Calu3 (cell line): ENCODE measurements around the gene FAM131C. TPM values are rescaled to one million over a fixed set of nuclear protein-coding genes. Genes with fewer than 3 reads are reported as not detected.

Experiments
- BruUV-seq: library from RNA; stranded (reverse); fragments of 400-500 nt; replicated peaks from 2 replicates; lab custom pipeline; 2021; lab: Mats Ljungman, UMichigan
- CTCF ChIA-PET: fragments of 300-600 bp; sonication (Branson Sonifier 250); formaldehyde crosslinking; loops from one replicate; lab custom pipeline; 2022; ENCODE audit warnings: antibody characterized with exemption; lab: Charles Lee
- DNase-seq: peaks from one replicate; pipeline ENCODE4 v3.0.0; 2022
- H3K27ac Mint-ChIP-seq: one replicate; pipeline ENCODE4 v1.8.0; 2022; ENCODE audit warnings: mixed read lengths; ENCODE audit not compliant: unreplicated experiment
- H3K27me3 Mint-ChIP-seq: one replicate; pipeline ENCODE4 v1.8.0; 2022; ENCODE audit warnings: mixed read lengths; ENCODE audit not compliant: unreplicated experiment
- H3K36me3 Mint-ChIP-seq: one replicate; pipeline ENCODE4 v1.8.0; 2022; ENCODE audit warnings: mild to moderate bottlenecking, moderate library complexity, mixed read lengths; ENCODE audit not compliant: insufficient read depth, unreplicated experiment
- H3K4me1 Mint-ChIP-seq: one replicate; pipeline ENCODE4 v1.8.0; 2022; ENCODE audit warnings: mild to moderate bottlenecking, low read depth, mixed read lengths; ENCODE audit not compliant: unreplicated experiment
- H3K4me3 Mint-ChIP-seq: one replicate; pipeline ENCODE4 v1.8.0; 2022; ENCODE audit warnings: mild to moderate bottlenecking, low read depth, moderate library complexity, mixed read lengths; ENCODE audit not compliant: unreplicated experiment
- H3K9me3 Mint-ChIP-seq: one replicate; pipeline ENCODE4 v1.8.0; 2022; ENCODE audit warnings: low read depth, mixed read lengths; ENCODE audit not compliant: unreplicated experiment
- CTCF ChIP-seq: fragments of 200-600 bp; IDR thresholded peaks from one replicate; pipeline ENCODE4 v1.8.0; 2022; ENCODE audit warnings: antibody characterized with exemption; ENCODE audit not compliant: unreplicated experiment
- intact Hi-C: fragments of 100-400 bp; cut with micrococcal nuclease; formaldehyde crosslinking; loops from one replicate; pipeline ENCODE4 v1.10.0; 2022; ENCODE audit not compliant: unreplicated experiment
- total RNA-seq: library from RNA; stranded (reverse); gene quantifications from 2 replicates; pipeline ENCODE4 v1.2.3, GENCODE V29; 2022

Gene FAM131C
- total RNA-seq, 1 experiment from 2014 or later, result 0.94 TPM

- no peaks in the 10 kb centered on the region for H3K4me1 Mint-ChIP-seq
- intact Hi-C loops, result no loop called here
- BruUV-seq, result no TSS peak
Measured at GRCh38 chr1:16101623-16102022, 28.2 kb upstream of the FAM131C start.

GRCh38 chr1:16099412-16099811, 26.0 kb upstream of the FAM131C start:
- H3K36me3 Mint-ChIP-seq, result peaks cover 3% of the 10 kb centered on the region
- no peak for DNase-seq
- no peak overlapping the region for H3K4me3 Mint-ChIP-seq
- CTCF ChIA-PET, result no interaction called here
- TF ChIP-seq CTCF, result no peak
- peaks cover 27% of the 10 kb centered on the region for H3K27me3 Mint-ChIP-seq
- H3K27ac Mint-ChIP-seq, result no peak overlapping the region
- BruUV-seq, result no TSS peak
- no peaks in the 10 kb centered on the region for H3K4me1 Mint-ChIP-seq
- H3K9me3 Mint-ChIP-seq, result no peaks in the 10 kb centered on the region
- intact Hi-C loops, result no loop called here

More at GRCh38 chr1:16101623-16102022, 28.2 kb upstream of the FAM131C start:
- Mint-ChIP-seq H3K27ac (no peak overlapping the region), H3K9me3 (no peaks in the 10 kb centered on the region), H3K27me3 (peaks cover 14% of the 10 kb centered on the region), H3K4me3 (no peak overlapping the region), H3K36me3 (no peaks in the 10 kb centered on the region)
- CTCF ChIA-PET, result no interaction called here
- no peak for DNase-seq
- TF ChIP-seq CTCF, result no peak

- H3K4me1 Mint-ChIP-seq, result no peaks in the 10 kb centered on the region
- intact Hi-C loops, result no loop called here
- no peak for TF ChIP-seq CTCF
- peaks cover 28% of the 10 kb centered on the region for H3K27me3 Mint-ChIP-seq
- CTCF ChIA-PET, result no interaction called here
- H3K27ac Mint-ChIP-seq, result no peak overlapping the region
- no peak for DNase-seq
- H3K4me3 Mint-ChIP-seq, result no peak overlapping the region
- no peaks in the 10 kb centered on the region for H3K9me3 Mint-ChIP-seq
- no TSS peak for BruUV-seq
- H3K36me3 Mint-ChIP-seq, result peaks cover 3% of the 10 kb centered on the region
Measured at GRCh38 chr1:16095447-16095846, 22.0 kb upstream of the FAM131C start.

- H3K9me3 Mint-ChIP-seq, result no peaks in the 10 kb centered on the region
- peaks cover 3% of the 10 kb centered on the region for H3K36me3 Mint-ChIP-seq
- no peak for DNase-seq
- CTCF ChIA-PET, result no interaction called here
- intact Hi-C loops, result no loop called here
- no peak overlapping the region for H3K4me3 Mint-ChIP-seq
- H3K4me1 Mint-ChIP-seq, result peaks cover under 1% of the 10 kb centered on the region
- no TSS peak for BruUV-seq
- no peak for TF ChIP-seq CTCF
- no peak overlapping the region for H3K27ac Mint-ChIP-seq
- peaks cover 28% of the 10 kb centered on the region for H3K27me3 Mint-ChIP-seq
Measured at GRCh38 chr1:16094453-16095158, 21.2 kb upstream of the FAM131C start.
